ACHN (cell line): ENCODE results near the gene CTLA4.
"Not testable (repeated sequence)": the region's sequence is repeated elsewhere in the genome, so short reads cannot be mapped to it uniquely, and the experiment has no call there.

Experiments
- DNase-seq: peaks from one replicate; pipeline ENCODE4 v3.0.0-alpha.2; 2015
- in situ Hi-C: cut with HindIII; loops from 2 replicates; pipeline ENCODE4 v1.10.0; 2017; ENCODE audit warnings: low sequenced_read_pairs, low pct_ligation_motif_present, low pct_unique_long_range_greater_than_20kb

The CTLA4 gene

DNA sequence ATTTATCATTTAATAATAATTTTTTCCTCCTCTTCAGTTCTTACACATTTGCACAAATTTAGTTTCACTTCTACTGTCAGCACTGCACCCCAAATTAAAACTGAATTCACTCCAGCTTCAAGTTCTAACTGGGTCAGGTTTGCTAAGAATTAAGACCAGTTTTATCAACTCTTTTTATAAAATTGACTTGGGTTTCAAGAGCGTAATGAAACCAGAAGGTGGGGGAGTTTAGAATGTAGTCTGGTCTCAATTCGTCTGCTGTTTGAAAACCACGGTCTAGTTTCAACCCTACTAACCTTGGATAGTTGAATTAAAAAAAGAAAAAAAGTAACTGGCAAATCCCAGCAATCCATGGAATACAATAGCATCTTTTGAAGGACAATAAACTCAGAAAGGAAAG is 14.3 kb upstream of the CTLA4 start:
- in situ Hi-C loops, result no loop called here
- DNase-seq, result no peak

DNA sequence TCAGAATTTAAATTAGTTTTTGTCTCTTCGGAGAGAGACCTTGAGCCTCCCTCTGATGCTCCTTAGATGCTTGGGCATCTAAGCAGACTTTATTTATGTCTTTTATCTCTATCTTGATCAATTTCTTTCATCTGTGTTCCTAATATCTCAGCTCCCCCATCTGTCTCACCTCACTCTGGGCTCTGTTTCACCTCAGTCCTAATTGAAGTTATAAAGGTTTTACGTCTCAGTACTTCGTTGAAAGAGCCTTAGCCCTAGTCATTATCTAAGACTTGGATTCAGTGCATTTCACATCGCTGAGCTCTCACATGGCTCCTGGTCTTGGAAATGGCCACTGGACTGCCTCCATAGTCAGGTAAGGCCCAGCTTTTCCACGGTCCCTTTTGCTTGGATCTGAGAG is 13.8 kb upstream of the CTLA4 start:
- no peak for DNase-seq
- in situ Hi-C loops, result no loop called here

DNA sequence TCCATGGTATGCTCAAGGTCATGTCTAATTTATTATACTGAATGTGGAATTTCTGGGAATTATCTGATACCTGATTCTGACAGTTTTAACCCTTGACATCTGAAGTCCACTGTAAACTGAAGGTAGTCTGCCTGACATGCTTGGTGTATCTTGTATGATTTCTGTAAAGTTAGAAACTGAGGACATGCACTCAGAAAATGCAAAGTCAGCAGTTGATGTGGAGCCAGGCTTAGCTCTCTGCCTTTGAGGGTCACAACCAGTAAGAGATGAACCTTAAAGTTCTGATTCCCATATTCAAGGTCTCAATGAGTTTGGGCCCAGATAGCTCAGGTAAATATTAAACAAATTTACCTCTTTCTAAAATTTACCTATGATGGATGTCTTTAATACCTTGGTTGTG is 12.3 kb upstream of the CTLA4 start:
- in situ Hi-C loops, result no loop called here

DNA sequence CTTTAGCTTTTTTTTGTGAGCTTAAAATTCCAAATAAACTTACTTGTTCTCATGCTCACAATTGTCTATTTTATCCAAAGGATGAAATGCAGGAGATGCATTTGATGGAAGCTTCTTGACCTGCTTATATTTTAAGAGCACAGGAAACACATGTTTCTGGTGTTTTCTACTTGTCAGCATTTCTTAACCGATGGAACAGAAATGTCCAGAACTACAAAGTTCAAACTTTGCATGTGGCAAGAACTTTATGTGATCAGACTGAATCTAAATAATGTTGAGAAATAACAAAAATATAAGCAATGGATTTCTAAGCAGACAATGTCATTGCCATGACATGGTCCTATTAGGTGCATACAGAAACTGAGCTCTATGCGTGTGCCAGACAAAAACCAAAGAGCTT is 9.9 kb upstream of the CTLA4 start:
- in situ Hi-C loops, result no loop called here

More for the DNA sequence above, 12.3 kb upstream of the CTLA4 start:
- DNase-seq, result no peak

DNA sequence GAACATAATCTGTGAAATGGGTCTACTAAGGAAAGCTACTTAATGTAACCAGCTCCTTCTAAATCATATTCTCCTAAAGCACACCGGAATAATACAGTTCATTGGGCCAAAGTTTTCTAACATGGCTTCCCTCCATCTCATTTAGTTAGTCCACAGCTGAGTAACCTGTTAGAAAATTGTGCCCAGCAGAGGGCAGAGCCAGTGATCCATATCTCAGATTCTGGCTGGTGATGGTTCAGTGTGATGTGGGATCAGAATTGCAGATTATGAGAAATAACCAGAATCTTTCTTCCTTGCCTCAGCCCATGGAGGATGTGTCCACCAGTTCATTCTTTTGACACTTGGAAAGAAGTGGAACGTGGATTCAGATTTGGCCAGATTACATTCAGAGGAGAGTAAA is 9.4 kb upstream of the CTLA4 start:
- in situ Hi-C loops, result no loop called here
- DNase-seq, result no peak

More for the DNA sequence above, 9.9 kb upstream of the CTLA4 start:
- DNase-seq, result no peak

DNA sequence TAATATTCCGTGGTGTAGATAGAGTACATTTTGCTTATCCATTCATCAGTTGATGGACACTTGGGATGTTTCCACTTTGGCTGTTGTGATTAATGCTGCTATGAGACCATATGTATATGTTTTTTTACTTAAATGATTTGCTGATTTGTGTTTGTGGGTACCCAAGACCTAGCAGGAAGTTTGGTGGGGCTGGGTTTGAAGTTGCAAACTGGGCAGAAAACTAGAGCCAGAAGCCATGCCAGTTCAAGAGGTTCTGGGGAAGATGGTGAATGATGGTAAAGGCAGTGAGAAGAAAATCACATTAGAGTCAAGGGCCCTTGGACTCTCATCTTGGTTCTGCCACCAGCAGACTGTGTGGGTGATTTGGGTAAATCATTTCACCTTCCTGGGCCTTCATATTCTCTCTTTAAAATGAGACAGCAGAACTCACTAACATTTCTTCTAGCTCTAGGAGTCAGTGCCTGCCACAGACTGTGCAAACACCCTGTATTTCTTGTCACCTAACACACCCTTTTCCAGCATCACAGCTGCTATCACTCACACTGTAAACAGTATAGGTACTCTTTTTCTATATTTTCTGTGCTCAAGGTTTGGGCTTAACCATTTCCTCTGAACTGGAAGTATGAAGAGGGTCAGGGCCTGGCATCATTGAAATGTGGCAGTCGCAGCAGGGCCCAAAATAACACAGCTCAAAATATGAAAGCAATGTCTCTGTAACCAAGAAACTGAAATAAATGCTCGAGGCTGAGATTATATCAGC is 8.4 kb upstream of the CTLA4 start:
- no peak for DNase-seq
- in situ Hi-C loops, result no loop called here

DNA sequence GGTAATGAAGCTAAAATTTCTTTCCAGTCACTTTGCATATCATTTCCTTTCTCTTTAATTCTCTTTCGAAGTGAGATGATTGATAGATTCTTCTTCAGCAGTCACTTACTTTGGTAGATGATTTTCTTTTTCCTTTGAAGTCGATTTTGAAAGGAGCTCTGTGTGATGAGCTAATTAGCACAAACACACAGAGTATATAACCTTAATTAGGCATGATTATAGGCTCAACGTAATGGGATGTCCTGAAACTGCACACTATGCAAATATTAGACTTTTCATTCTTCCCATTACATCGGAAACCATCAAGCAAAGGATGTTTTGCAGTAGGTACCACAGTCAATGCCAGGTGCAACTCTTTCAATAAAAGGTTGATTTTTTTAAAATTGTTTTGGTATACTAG is 6.4 kb upstream of the CTLA4 start:
- in situ Hi-C loops, result no loop called here
- DNase-seq, result no peak

DNA sequence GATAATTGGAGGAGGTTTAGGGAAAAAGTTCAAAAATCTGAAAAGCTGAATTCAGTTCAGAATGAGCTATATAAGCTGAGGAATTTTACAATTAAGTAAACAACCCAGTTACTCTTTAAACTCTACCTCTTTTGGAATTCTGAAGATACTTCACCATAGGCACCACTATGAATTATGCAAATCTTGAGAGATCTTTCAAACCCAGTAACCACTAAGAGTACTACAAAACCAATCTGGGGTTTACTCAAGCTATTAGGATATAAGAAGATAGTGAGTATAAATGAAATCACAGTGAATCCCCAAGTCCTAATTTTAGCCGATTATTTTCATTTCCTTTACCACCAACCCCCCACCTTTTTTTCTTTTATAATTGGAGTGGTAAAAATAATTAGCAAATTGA is 6.0 kb upstream of the CTLA4 start:
- in situ Hi-C loops, result no loop called here
- no peak for DNase-seq

DNA sequence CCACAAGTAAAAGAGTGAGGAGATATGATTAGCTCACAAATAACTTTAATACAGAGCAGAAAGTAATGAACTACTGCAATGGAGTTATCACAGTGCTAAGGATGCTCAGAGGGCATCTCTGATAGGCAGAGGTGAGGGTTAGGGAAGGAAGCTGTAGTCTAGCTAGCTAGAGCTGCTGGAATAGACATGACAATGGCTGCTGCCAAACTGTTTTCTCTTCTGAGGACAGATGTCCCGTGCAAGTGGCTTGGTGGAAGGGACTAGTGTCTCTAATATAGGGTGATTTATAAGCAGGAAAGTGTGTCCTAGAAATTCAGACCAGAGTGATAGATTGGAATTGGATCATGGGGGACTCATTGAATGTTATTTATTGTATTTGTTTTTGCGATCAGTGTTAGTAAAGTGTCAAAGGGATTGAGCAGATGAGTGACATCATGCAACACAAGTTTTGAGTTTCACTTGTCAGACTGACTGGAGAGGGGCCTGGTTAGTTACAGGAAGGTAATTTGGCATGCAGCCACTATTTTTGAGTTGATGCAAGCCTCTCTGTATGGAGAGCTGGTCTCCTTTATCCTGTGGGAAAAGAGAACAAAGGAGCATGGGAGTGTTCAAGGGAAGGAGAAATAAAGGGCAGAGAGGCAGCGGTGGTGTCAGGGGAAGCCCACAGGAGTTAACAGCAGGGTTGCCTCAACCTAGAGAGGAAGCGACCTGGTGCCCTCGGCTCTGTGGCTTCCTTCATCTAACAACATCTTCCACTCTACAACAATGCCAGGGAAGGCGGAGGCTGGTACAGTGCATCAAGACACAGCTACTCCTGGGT is 1.9 kb downstream of the CTLA4 start:
- DNase-seq, result no peak
- in situ Hi-C loops, result no loop called here

DNA sequence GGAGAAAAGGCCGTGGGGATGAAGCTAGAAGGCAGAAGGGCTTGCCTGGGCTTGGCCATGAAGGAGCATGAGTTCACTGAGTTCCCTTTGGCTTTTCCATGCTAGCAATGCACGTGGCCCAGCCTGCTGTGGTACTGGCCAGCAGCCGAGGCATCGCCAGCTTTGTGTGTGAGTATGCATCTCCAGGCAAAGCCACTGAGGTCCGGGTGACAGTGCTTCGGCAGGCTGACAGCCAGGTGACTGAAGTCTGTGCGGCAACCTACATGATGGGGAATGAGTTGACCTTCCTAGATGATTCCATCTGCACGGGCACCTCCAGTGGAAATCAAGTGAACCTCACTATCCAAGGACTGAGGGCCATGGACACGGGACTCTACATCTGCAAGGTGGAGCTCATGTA is 2.9 kb downstream of the CTLA4 start:
- no peak for DNase-seq
- in situ Hi-C loops, result no loop called here

DNA sequence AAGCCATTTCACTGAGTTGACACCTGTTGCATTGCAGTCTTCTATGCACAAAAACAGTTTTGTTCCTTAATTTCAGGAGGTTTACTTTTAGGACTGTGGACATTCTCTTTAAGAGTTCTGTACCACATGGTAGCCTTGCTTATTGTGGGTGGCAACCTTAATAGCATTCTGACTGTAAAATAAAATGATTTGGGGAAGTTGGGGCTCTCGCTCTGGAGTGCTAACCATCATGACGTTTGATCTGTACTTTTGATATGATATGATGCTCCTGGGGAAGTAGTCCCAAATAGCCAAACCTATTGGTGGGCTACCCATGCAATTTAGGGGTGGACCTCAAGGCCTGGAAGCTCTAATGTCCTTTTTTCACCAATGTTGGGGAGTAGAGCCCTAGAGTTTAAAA is 3.4 kb downstream of the CTLA4 start:
- no peak for DNase-seq
- in situ Hi-C loops, result no loop called here

DNA sequence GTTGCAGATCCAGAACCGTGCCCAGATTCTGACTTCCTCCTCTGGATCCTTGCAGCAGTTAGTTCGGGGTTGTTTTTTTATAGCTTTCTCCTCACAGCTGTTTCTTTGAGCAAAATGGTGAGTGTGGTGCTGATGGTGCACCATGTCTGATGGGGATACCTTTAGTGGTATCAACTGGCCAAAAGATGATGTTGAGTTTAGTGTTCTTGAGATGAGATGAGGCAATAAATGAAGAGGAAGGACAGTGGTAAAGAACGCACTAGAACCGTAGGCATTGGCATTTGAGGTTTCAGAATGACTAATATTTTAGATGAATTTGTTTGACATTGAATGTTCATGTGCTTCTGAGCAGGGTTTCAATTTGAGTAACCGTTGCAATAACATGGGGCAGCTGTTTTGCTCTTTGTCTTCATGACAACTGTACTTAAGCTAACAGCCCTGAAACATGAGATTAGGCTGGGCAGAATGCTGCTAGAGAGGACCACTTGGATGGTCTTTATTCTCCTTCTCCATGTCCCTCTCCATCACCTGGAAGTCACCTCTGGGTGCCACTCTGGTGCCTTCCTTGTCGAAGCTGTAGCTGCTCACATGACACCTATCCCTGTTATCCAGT is 3.9 kb downstream of the CTLA4 start:
- in situ Hi-C loops, result no loop called here
- no peak for DNase-seq

DNA sequence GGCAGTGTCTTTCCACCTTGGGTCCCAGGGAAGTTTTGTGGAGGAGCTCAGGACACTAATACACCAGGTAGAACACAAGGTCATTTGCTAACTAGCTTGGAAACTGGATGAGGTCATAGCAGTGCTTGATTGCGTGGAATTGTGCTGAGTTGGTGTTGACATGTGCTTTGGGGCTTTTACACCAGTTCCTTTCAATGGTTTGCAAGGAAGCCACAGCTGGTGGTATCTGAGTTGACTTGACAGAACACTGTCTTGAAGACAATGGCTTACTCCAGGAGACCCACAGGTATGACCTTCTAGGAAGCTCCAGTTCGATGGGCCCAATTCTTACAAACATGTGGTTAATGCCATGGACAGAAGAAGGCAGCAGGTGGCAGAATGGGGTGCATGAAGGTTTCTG is 5.9 kb downstream of the CTLA4 start:
- DNase-seq, result no peak
- in situ Hi-C loops, result no loop called here

DNA sequence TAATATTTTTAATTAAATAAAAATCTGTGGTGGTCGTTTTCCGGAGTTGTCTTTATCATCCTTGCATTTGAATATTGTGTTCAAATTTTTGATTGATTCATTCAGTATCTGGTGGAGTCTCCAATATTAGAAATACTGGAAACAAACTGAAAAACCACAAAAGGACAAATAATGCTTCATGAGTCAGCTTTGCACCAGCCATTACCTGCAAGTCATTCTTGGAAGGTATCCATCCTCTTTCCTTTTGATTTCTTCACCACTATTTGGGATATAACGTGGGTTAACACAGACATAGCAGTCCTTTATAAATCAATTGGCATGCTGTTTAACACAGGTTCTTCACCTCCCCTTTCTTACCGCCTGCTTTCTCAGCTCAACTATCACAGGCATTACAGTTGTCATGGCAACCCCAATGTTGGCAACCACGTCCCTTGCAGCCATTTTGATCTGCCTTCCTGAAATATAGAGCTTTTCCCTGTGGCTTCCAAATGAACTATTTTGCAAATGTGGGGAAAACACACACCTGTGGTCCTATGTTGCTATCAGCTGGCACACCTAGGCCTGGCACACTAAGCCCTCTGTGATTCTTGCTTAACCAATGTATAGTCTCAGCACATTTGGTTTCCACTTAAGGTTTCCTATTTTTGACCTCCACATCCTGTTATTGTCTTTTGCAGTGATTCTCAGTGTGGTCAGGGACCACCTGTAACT is 6.5 kb downstream of the CTLA4 start:
- in situ Hi-C loops, result no loop called here
- no peak for DNase-seq

DNA sequence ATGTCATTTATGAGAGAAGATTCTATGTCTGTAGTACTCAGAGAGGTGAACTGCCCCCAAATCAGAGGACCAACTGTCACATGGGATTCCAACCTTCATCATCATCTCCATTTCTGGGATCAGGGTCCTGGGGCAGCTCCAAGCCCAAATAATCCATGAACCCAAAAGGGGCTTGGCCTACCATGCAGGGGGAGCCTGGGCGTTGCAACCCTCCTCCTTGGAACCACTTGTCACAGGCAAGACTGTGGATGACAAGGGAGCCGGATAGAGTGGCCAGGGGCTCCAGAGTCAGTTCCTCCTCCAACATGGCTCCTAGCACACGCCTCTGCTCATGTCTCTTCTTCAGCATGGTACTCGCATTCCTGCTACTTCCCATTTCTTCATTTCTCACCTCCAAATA is 7.9 kb downstream of the CTLA4 start:
- in situ Hi-C loops, result no loop called here
- DNase-seq, result no peak

DNA sequence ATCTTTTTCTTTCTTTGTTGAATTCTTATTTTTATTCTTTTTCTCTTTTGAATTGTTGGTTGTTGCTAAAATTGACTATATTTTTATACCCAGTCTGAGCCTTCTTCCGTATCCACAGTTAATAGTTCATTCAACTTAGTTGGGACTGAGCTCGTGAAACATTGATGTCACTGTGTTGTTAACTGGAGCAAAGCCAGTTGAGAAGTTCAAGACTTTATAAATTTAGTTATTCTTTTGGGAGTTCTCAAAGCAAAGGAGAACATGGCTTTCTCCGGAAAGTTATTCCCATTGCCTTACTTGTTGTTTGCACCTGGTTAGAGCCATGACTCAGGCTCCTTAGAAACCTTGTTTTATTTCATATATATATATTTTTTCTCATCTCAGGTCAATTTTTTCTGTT is 8.8 kb downstream of the CTLA4 start:
- no peak for DNase-seq
- in situ Hi-C loops, result no loop called here

DNA sequence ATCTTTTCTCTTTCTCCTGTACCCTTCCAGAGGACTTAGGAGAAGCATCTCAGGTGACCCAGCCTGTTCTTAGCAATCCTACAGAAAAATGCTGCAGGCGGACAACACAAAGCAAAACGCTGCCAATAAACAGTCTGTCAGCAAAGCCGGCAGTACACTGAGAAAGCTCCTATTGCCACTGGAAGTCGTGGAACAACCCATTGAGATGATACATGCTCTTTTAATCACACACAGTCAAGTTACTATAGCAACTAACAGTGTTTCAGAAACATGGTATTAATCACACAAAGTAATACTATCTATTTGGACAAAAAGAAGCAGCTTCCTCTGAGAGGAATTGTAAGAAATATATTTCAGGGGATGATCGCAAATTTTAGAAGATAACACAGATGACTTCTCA is 10.5 kb downstream of the CTLA4 start:
- no peak for DNase-seq
- in situ Hi-C loops, result no loop called here

DNA sequence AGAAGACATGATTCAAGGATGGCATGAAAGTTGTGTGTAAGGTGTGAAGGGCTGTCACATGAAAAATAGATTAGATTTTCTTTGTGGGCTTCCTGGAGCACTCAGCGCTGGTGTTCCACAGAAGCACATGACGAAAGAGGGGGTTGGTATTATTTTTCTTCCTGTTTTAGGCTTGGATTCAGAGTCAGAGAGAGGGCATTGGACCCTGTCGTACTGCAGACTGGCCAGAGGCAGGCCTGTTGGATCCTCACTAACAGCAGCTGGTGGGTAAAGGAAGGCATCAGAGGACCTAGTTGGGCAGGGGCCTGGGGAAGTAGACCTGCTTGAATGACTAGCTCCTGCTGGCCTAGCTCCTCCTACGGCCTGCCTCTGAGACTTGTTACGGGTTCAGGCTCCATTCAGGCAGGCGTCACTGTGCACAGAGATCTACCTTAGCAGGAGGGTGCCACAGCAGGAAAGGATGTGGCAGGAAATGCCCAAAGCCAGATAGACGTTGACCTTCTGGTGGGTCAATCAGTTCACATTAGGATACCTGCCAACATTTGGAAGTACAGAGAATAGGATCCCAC is 13.1 kb downstream of the CTLA4 start:
- in situ Hi-C loops, result no loop called here
- DNase-seq, result no peak

DNA sequence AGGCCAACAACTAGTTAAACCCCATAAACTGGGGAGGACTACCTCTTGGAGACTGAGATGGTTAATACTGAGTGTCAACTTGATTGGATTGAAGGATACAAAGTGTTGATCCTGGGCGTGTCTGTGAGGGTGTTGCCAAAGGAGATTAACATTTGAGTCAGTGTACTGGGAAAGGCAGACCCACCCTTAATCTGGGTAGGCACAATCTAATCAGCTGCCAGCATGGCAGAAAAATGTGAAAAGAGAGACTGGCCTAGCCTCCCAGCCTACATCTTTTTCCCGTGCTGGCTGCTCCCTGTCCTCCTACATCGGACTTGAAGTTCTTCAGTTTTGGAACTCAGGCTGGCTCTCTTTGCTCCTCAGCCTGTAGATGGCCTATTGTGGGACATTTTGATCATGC is 13.6 kb downstream of the CTLA4 start:
- DNase-seq, in situ Hi-C loops: not testable (repeated sequence)
